DND-41 (cell line): ENCODE results near the gene DNAJC27.

ENCODE experiments used
- ATAC-seq: fragments of 200-7000 bp; cut with Tn5 transposase; 3 replicates; pipeline ENCODE4 v1.9.1; 2021; ENCODE audit warnings: low read depth; ENCODE audit not compliant: insufficient read depth
- DNase-seq: peaks from one replicate; pipeline ENCODE4 v3.0.0-alpha.2; 2020
- H2AFZ ChIP-seq: 2 replicates; pipeline ENCODE4 v1.6.0; 2012; ENCODE audit warnings: low read depth, low read length
- H3K27ac ChIP-seq: 2 replicates; pipeline ENCODE4 v1.5.1; 2012; ENCODE audit warnings: low read length, inconsistent platforms
- H3K27me3 ChIP-seq: fragments of 200-600 bp; sonication (generic); 2 replicates; pipeline ENCODE4 v1.6.0; 2012; ENCODE audit warnings: low read length, mild to moderate bottlenecking, inconsistent platforms; ENCODE audit not compliant: insufficient read depth, poor library complexity
- H3K36me3 ChIP-seq: 2 replicates; pipeline ENCODE4 v1.5.1; 2012; ENCODE audit warnings: low read length, inconsistent platforms; ENCODE audit not compliant: insufficient read depth
- H3K4me1 ChIP-seq: 2 replicates; pipeline ENCODE4 v1.5.1; 2012; ENCODE audit warnings: mild to moderate bottlenecking, low read length; ENCODE audit not compliant: insufficient read depth
- H3K4me2 ChIP-seq: 2 replicates; pipeline ENCODE4 v1.6.0; 2012; ENCODE audit warnings: mild to moderate bottlenecking, moderate library complexity, low read length, inconsistent platforms; ENCODE audit not compliant: insufficient read depth
- H3K4me3 ChIP-seq, 2 experiments: fragments of 200-600 bp in 1 of 2; shearing (Covaris generic) in 1 of 2; 2 replicates each; pipeline ENCODE4 v1.5.1; 2012 to 2016; ENCODE audit warnings: inconsistent platforms in 2 of 2, low read length in 2 of 2, mild to moderate bottlenecking in 2 of 2, low read depth in 1 of 2, moderate library complexity in 1 of 2
- H3K79me2 ChIP-seq: 2 replicates; pipeline ENCODE4 v1.6.0; 2012; ENCODE audit warnings: low read length, inconsistent platforms; ENCODE audit not compliant: insufficient read depth
- H3K9ac ChIP-seq: 2 replicates; pipeline ENCODE4 v1.6.0; 2012; ENCODE audit warnings: low read depth, mild to moderate bottlenecking, inconsistent platforms, low read length, moderate library complexity
- H3K9me3 ChIP-seq: 2 replicates; pipeline ENCODE4 v1.5.1; 2012; ENCODE audit warnings: low read length, moderate library complexity, mild to moderate bottlenecking, inconsistent platforms; ENCODE audit not compliant: insufficient read depth, severe bottlenecking
- H4K20me1 ChIP-seq: 2 replicates; pipeline ENCODE4 v1.6.0; 2012; ENCODE audit warnings: low read length; ENCODE audit not compliant: insufficient read depth
- EZH2 ChIP-seq: IDR thresholded peaks from 3 replicates; pipeline ENCODE4 v1.6.1; 2012; ENCODE audit warnings: borderline replicate concordance, low read depth, mild to moderate bottlenecking, moderate library complexity, low read length, inconsistent platforms; ENCODE audit not compliant: severe bottlenecking
- TF ChIP-seq, protein P1 (sequence below): IDR thresholded peaks from 2 replicates; pipeline ENCODE4 v1.5.1; 2012; ENCODE audit warnings: borderline replicate concordance, low read length, moderate library complexity, mild to moderate bottlenecking; ENCODE audit not compliant: poor library complexity, severe bottlenecking; ENCODE audit errors: extremely low read depth

Gene DNAJC27

DNA sequence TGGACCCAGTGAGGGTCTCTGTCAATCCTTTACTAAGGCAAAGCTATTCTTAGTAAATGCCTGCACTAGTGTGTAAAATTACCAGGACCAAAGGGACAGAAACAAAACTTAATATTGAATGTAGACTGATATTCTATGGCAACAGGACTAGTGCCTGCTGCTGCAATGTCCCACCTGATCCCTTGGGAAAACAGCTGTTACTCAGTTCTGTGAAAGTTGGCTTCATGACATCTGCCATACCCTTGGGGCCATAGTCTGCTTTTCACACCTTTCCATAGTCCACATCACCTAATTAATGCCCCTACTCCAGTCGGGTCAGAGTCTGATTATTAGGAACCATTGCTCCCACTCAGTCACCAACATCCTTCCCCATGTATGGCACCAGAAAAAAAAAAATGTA, 14.5 kb downstream of the DNAJC27 start:
- no peak overlapping the region for H3K9ac ChIP-seq
- 0 out of 2 replicates have a peak, but pooled peaks cover 3% of the 10 kb centered on the region for H3K79me2 ChIP-seq
- no peak overlapping the region for H3K4me2 ChIP-seq
- no peak overlapping the region for H3K4me3 ChIP-seq
- TF ChIP-seq EZH2: no peak
- TF ChIP-seq, protein P1, sequence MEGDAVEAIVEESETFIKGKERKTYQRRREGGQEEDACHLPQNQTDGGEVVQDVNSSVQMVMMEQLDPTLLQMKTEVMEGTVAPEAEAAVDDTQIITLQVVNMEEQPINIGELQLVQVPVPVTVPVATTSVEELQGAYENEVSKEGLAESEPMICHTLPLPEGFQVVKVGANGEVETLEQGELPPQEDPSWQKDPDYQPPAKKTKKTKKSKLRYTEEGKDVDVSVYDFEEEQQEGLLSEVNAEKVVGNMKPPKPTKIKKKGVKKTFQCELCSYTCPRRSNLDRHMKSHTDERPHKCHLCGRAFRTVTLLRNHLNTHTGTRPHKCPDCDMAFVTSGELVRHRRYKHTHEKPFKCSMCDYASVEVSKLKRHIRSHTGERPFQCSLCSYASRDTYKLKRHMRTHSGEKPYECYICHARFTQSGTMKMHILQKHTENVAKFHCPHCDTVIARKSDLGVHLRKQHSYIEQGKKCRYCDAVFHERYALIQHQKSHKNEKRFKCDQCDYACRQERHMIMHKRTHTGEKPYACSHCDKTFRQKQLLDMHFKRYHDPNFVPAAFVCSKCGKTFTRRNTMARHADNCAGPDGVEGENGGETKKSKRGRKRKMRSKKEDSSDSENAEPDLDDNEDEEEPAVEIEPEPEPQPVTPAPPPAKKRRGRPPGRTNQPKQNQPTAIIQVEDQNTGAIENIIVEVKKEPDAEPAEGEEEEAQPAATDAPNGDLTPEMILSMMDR: no peak
- no peak overlapping the region for H3K27ac ChIP-seq
- H4K20me1 ChIP-seq: no peaks in the 10 kb centered on the region
- ATAC-seq (no peak), DNase-seq (no peak)
- peaks cover 12% of the 10 kb centered on the region for H3K9me3 ChIP-seq
- no peaks in the 10 kb centered on the region for H3K4me1 ChIP-seq
- H3K36me3 ChIP-seq: peaks cover 89% of the 10 kb centered on the region
- no peaks in the 10 kb centered on the region for H3K27me3 ChIP-seq
- H2AFZ ChIP-seq: no peak overlapping the region

DNA sequence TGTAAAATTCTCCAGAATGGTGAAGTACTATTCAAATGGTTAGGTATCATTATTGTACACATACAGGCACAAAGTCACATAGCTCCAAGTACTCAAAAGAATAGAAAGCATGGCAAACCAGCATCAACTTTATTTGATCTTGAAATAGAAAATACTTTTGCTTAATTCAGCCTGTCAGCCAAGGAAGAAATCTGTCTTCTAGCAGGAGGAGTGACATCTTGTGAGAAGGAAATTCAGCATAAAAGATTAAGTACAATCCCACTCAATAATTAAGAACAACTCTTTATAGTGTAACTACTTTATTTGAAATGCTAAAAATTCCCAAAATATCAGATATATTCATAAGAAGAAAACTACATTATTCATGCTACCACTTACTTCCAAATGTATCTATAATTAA, 15.8 kb downstream of the DNAJC27 start:
- Histone ChIP-seq H3K4me1 (no peaks in the 10 kb centered on the region), H3K9me3 (peaks cover 12% of the 10 kb centered on the region), H4K20me1 (no peaks in the 10 kb centered on the region), H3K9ac (no peak overlapping the region), H3K79me2 (0 out of 2 replicates have a peak, but pooled peaks cover 3% of the 10 kb centered on the region), H3K4me3 (no peak overlapping the region), H3K27ac (no peak overlapping the region), H2AFZ (no peak overlapping the region), H3K36me3 (peaks cover 87% of the 10 kb centered on the region), H3K4me2 (no peak overlapping the region), H3K27me3 (no peaks in the 10 kb centered on the region)
- TF ChIP-seq, protein P1: no peak
- no peak for TF ChIP-seq EZH2
- ATAC-seq: no peak
- no peak for DNase-seq

DNA sequence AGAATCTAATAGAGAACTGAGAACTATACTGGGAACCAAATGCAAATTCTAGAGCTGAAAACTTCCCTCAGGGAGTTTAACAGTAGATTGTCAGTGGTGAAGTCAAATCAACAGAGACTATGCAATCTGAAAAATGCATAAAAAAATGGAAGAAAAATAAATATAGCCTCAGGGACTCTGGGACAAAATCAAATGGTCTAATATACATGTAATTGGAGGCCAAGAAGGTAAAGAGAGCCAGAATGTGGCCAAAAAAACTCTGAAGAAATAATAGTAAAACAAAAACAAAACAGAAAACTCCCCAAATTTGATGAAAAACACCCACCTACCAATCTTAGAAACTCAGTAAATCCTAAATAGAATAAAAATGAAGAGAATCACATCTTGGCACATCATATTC, 16.5 kb downstream of the DNAJC27 start:
- H3K36me3 ChIP-seq: peaks cover 81% of the 10 kb centered on the region

More for the DNA sequence above, 16.5 kb downstream of the DNAJC27 start:
- Histone ChIP-seq H4K20me1 (no peaks in the 10 kb centered on the region), H3K9me3 (peaks cover 12% of the 10 kb centered on the region), H3K9ac (no peak overlapping the region), H3K79me2 (0 out of 2 replicates have a peak, but pooled peaks cover 3% of the 10 kb centered on the region), H3K4me1 (no peaks in the 10 kb centered on the region), H2AFZ (no peak overlapping the region), H3K4me3 (no peak overlapping the region), H3K4me2 (no peak overlapping the region), H3K27ac (no peak overlapping the region), H3K27me3 (no peaks in the 10 kb centered on the region)
- DNase-seq: no peak
- no peak for ATAC-seq
- TF ChIP-seq EZH2: no peak
- TF ChIP-seq, protein P1: no peak
